SW480 (cell line): ENCODE results near the gene CAMK2B.

Experiments
- DNase-seq: peaks from one replicate; pipeline ENCODE4 v3.0.0-alpha.2; 2016; ENCODE audit warnings: low spot score

CAMK2B gene

DNA sequence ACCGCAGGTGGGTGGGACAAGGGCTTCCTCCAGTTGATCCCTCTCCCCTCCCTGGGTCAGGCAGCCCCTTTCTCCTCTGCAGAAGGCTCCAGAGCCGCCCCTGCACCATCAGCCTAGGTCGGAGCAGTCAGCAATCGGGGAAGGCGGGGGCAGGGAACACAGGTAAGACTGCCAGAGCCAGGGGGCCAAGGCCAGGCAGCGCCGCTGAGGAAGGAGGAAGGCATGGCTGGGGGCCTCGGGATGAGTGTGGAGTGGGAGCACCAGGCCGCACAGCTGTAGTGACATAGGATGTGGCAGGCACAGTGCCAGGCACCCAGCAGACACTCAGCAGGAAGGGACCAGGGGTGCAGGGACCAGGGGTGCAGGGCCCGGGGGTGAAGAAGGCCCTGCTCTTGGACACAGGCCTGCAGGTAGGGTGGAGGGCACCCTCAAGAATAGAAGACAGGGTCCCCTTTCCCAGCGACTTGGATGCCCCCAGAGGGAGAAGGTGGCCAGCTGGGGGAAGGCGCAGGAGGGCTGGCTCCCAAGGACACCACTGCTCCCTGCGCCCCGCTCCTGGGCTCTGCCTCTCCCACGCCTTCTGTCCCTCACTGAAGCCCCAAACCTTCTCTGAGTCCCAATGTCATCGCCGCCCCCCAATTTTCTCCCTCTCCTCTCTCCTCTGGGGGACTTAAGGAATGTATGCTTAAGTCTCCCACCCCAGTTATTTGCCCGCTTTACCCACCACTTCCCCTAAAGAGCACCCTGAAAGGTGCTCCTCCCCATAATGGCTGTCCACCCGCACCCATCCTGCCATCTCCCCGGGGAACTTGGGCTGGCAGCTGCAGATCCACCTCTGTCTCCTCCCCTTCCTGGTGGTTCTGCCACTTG lies 38.5 kb downstream of the CAMK2B start:
- no peak for DNase-seq

DNA sequence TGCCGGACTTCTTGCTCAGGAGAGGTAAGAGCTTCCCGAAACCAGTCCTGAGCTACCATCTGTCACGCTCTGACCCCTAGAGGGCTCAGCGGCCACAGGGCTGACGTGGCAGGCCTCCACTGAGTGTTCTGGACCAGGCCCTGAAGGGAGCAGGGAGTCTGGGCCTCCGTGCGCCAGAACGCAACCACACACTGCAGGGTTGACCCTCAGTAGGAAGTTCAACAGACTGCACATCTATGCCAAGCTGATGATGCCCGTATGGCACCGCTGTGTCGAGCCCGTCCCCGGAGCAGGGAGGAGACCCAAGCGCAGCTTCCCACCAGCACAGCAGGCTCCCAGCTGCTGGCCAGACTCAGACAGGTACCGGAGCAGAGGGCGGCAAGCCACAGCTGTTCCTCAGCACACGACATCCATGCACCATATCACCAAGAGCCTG lies 39.2 kb downstream of the CAMK2B start:
- DNase-seq = no peak

DNA sequence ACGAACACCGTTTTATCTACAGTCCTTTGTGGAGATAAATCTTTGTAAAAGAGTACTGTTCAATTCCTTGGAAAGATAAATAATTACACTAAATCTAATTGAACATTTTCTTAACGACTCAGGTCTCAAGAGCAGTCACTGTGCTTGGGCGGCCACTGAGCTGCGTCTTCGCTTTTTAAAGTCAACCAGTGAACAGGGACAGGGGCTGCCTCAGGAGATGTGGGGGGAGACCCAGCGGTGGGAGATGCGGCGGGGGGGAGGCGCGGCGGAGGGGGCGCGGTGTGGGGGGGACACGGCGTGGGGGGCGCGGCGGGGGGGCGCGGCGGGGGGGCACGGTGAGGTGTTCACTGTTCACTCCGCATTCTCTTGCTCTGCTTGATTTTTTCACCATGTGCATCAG lies 39.8 kb downstream of the CAMK2B start:
- DNase-seq = no peak

DNA sequence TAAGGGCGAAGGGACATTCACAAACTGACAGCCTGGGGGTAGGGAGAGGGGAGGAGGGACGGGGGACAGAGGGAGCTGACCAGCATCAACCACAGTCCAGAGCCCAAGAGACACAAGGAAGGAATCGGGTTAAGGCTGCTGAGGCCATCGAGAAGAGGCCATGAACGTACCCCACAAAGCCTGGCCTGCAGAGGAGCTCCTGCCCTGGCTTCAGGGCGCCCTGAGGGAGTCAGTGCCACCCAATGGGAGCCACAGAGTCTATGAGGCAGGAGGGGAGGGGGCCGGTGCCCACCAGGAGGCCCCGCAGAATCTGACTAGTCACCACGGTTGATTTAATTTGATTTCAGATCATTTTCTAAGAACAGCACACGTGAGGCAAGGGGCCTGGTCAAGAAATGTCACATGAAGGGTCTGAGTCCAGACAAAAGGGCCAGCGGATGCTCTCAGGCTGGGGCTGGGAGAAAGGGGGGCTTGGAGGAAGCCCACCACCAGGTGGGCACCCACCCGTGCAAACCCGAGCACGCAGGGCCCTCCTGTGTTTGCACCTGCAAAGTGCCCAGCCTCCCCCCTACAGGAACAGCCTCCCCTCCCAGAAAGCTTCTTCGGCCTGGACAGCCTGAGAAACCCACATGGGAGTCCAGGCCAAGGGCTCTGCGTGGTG lies 40.4 kb downstream of the CAMK2B start:
- no peak for DNase-seq

DNA sequence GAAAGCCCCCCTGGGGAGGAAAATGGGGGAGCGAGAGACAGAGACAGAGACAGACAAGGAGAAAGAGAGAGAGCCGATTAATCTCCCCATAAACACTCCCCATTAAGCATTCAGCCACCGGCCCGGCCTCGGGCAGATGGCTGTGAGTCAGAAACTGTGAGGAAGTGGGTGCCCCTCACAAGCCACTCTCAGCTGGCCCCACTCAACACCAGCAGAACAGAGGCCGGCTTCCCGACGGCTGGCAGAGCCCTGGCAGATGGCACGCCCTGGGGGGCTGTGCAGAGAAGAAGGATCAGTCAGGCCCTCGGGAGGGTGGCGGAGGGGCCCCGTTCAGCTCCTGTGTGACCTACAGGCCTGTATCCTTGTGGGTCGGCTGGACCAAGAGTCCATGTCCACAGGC lies 41.2 kb downstream of the CAMK2B start:
- no peak for DNase-seq

DNA sequence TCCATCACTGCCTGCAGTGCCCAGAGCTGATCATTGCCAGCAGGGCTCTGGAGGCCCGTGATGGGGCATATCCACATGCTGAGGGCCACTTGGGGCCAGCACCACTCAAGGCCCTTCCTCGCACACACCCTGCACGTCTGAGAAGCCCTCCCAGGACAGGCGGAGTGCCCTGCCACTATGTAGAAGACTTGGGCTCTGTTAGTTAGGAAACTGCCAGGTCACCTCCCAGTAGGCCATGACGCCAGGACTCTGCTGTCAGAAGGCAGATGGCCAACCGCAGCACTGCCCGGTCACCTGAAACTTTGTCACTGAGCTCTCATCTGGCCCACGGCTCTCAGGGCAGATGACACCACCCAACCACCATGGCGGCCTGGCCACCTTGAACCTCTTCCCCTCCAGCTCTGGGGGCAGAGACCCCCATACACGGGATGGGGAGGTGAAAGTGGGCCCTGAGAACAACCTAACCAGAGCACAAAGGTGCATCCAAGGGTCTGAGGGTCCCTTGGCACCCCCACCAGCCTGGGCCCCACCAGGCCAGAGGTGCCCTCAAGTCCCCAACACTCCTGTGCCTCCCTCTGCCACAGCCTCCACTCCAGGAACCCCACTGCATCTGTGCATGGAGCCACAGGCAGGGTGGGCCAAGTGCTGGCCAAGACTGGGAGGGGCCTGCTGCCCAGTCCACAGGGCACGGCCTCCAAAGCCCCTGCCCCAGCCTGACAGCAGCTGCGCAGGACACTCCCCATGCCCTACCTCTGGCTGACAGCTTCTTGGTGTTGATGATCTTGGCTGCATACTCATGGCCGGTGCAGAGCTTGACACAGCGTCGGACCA lies 41.8 kb downstream of the CAMK2B start:
- DNase-seq = no peak

DNA sequence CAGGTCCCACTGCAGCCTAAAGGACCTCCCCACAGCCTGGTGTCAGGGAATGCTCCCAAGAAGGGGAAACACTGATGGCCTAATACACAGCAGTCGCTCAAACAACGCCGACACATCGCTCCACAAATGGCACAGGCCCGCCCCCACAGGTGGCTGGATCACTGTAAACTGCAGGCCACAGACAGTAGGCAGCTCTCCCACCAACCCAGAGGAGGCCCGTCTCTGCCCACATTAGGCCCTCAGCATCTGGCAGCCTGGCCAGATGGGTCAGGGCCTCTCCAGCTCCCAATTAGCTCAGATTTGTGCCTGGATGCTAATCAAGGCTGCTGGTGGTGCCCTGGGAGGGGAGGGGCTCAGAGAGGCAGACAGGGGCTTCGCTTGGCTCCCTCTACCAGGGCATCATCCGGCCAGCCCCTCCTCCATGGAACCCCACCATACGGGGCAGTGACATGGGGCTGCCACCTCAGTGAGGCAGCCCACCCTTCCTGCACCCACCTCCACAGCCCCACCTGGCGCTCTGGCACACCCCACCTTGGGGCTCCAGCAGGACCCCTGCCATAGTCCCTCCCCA lies 42.7 kb downstream of the CAMK2B start:
- DNase-seq = no peak

DNA sequence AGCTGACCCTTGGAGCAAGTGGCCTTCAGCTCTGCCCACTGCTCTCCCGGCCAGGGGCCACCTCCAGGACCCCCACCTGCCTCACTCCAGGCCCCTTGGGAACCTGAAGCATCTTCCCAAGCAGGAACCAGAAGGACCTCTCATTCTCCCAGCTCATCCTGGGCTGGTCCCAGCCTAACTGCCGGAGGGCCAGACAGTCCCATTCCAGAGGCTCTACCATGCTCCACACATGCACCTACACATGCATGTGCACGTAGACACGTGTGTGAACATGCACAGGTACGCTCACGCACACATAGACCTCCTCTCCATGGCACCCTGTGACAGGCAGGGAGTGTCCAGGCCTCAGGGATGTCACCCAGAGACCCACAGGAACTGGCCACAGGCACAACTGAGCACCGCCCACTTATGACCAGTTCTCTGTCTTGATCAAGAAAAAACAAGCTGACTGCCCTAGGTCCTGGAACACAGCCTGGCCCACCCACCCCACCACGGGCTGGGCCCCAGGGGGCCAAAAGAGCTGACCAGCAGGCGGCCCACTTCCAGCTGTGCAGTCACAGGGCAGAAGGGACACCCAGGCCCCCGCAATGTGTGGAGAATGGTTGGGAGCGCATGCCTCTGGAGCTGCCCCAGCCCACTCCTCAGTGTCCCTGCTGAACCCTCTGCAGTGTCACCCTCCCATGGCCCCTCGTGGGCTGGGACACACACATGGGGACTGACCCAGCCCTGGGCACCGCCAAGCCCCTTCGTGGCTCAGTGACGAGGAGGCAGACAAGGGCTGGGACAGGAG lies 43.4 kb downstream of the CAMK2B start:
- DNase-seq = no peak

DNA sequence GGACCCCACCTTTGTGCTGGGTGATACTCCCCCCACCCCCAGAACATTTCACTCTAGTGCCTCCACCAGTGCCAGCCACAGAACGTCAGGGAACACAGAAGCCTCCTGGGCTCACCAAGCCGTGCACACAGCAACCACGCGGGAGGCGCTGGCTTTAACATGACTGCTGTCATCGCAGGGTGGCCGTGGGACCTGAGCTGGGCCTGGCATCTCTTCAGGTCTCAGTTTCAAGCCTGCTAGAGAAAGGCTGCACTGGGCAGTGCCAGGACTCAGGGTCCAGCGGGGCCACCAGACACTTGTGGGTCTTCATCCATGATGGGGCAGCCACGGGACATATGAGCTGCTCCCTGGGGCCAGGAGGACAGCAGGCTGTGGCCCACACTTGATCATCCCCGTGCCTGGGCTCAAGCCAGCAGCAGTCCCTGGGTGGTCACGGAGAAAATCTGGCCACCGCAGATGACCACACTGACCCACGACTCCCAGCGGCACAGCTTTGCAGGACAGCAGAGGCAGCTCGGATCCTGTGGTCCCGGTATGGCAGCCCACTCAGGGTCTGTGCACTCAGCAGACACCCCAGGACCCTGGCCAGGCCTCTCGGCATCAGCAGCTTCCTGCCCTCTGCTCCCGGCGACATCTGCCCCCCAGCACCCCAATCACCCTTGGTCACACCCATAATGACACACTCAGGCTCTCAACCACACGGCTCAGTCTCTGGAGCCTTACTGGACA lies 44.2 kb downstream of the CAMK2B start:
- no peak for DNase-seq

DNA sequence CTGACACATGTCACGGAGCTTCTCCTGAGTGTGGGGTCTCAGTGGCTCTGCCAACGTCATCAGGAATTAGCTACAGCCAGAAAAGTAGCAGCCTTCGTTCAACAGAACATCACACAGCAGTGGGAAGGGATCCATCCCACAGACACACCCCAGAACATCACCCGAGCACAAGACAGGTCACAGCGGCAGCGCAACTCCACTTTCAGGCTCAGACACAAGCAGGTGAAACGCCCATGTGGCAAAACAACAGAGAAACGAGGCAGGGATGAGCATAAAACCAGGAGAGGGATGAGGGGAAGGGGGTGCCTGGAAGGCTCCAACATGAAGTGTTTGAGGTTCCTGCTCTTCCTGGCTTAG lies 44.8 kb downstream of the CAMK2B start:
- DNase-seq = no peak

DNA sequence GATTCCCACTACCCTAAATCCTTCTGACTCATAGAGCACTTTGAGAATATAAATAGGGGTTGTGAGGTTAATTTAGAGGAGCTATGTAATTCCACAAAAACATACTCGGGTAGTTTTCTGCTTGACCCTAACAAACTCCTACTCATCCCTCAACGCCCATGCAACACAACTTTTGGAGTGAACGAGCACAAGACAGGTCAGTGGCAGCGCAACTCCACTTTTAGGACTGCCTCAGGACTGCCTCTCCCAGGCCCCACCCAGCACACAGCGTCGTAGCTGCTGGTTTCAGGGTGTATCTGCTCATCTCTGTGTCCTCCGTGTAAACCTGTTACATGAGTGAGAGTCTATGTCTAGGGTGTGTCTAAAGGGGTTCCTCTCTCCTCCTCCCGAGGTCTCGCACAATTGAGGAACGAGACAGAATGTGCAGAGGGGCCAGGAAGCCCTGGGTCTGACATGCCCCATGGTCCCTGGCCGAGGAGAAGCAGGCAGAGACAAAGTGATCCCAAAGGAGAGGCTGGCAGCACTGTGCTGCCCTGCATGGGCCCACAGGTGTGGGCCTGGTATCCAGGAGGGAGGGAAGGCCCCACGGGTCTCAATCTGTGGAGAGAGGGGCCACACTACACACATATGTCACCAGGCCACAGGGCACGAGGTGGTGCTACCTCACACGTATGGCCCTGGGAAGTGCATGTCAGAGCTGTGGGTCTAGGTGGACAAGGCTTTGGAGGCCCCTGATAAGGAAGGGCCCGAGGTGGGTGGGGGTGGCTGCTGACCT lies 45.5 kb downstream of the CAMK2B start:
- no peak for DNase-seq

DNA sequence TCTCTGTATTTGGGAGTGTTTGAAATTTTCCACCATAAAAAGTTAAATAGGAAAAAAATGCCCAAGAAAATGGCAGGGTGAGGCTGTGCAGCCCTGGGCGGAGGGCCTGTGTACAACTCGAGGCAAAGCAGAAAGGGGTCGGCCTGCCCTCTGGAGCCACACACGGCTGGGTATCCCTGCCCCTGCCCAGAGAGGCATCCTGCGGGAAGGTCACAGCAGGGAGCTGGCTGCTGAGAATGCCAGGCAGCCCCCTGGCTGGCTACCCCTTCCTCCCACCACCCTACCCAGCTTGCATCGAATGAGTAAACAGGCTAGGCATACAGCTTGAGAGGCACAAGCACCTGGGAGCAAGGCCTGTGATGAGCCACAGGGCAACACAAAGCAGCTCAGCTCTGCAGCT lies 46.1 kb downstream of the CAMK2B start:
- no peak for DNase-seq

DNA sequence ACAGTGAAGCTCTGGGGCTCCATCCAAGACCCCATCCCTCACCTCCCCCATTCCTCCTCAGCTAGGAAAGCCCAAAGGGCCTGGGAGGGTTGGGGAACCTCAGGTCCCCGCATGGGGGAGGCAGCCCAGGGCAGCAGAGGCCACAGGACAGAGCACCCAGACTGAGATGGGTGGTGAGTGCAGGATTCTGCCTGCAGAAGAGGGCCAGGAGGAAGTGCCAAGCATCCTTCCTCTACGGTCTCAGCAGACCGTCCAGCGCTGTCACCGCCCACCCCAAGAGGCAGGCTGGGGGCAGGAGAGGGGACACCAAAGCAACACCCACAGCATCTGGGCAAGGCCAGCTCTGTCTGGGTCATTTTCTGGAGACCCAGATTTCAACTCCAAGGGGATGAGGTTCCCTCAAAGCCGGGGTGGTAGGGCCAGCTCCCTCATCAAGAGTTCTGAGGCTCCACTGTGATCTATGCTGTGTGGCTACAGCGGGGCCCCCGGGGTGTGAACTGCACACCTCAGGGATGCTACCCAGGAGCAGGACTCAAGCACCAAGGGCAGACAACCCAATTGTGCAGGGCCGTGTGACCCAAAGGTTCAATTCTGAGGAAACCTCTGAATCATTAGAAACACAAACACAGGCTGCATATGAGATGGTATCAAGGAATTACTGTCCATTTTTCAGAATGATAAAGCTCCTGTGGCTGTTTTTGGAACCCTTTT lies 46.8 kb downstream of the CAMK2B start:
- no peak for DNase-seq

DNA sequence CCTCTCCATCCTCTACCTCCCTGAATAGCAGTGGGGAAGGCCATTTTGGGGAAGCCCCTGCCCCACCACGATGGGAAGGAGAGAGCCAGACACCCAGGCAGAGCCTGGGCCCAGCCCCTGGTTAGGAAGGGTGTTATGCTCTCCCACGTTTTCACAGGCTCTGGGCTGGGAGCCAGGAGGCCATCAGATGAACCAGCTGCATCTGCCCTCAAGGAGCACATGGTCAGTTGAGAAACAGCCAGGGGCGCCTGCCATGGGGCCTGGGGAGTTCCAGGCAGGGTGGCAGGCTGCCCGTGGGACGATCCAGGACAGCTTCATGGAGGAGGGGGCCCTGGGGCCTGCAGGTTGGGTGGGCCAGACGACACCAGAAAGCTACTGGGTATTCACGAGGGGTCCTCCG lies 47.5 kb downstream of the CAMK2B start:
- DNase-seq = no peak

DNA sequence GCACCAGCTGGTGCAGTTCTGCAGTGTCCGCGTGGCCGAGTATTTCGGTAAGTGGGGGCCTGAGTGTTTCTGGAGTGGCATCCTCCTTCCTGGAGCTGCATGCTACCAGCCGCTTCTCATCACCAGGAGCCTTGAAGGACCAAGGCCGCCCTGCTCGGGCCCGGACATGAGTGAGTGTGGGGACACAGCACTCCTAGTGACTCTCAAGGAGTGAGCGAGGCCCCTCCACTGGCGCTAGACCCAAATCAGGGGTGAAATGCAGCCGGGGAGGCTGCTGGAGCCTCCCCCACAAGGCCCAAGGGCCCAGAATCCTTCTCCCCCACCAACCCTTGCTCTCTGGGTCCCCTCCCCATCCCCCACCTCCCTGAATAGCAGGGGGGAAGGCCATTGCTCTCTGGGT lies 48.0 kb downstream of the CAMK2B start:
- no peak for DNase-seq

DNA sequence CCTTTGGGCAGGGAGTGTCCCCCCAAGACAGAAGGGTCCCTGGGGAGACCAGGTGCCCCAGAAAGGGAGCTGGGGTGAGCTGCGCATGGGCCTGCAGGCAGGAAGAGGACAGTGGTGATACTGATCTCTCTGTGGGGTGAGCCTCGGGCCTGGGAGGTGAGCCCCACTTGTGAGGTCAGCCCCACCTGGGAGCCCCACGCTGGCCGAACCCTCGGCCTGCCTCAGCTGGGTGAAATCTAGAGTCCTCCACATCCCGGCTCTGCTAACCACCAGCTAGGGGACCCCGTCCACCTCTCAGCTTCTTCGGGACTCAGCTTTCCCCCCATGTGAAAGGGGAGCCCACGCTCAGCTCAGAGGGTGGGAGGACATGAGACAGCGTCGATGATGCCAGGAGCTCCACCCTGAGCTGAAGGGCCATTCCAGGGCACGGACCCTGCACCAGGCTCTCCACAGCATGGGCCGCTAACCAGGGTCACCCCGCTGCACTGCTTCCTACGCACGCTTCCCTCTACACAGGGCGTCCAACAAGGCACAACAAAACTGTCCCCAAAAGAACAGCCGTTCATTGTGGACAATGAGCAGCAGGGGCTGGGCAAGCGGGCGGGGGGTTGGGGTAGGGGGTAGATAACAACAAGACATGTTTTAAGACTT lies 48.7 kb downstream of the CAMK2B start:
- DNase-seq = no peak

DNA sequence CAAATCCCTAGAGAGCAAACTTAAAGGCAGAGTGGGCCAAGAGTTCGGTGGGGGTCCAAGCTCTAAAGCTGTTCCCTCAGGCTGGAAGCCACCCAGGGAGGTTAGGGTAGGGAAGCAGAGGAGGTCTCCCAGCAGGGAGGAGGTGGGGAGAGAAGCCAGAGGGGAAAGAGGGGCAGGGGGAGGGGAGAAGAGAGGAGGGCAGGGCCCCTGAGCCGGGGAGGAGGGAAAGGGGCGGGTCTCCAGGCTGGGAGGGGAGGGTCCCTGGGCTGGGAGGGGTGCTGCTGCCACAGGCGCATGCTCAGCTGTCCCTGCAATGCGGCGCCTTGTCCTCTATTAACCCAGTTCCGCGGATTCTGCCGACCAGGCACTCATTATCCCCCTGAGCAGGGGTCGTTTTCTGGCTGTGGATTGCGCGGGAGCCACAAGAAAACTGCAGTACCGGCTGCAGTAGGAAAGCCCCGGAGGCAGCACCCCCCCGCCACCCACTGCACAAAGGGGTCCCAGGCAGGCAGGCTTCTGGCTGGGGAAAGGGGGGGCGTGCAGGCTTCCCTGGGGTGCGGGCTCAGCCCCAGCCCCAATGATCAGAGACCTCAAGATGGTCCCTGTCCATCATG lies 49.3 kb downstream of the CAMK2B start:
- no peak for DNase-seq

DNA sequence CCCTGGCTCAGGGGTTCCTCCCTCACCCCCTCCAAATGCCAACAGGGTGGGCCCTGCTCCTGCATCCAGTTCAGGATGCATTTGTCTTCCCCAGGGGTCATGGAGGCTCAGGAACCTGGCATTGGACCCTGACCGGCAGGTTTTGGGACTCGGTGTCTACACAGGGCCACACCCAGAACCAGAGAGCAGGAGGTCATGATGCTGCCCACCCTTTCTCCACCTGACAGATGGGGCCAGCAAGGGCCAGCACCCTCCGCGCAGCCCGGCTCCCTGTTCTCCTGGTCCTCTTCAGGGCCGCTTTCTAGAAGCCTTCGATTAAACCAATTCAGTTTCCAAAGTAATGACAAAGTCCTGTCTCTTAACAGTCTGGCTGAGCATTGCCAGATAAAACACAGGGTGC lies 50.2 kb downstream of the CAMK2B start:
- no peak for DNase-seq

DNA sequence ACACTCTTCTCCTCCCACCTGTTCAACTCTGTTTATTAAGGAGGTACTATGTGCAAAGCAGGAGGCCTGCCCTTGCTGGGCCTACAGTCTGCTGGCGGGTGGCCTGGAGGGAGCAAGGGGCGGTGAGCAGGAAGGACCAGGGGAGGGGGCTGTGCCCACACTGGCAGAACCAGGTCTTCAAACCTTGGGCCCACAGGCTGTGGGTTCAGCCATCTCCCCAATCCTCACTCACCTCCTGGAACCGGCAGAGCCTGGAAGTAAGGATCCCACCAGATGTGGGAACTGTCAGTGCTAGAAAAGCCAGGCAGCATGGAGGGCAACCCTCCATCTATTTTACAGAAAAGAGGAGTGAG lies 50.8 kb downstream of the CAMK2B start:
- DNase-seq = no peak
